Measurements from ENCODE around the gene APBA1. TPM values are rescaled to one million over a fixed set of nuclear protein-coding genes. Genes with fewer than 3 reads are reported as not detected.

The APBA1 gene
- total RNA-seq, 1 experiment from 2014 or later = not detected

DNA sequence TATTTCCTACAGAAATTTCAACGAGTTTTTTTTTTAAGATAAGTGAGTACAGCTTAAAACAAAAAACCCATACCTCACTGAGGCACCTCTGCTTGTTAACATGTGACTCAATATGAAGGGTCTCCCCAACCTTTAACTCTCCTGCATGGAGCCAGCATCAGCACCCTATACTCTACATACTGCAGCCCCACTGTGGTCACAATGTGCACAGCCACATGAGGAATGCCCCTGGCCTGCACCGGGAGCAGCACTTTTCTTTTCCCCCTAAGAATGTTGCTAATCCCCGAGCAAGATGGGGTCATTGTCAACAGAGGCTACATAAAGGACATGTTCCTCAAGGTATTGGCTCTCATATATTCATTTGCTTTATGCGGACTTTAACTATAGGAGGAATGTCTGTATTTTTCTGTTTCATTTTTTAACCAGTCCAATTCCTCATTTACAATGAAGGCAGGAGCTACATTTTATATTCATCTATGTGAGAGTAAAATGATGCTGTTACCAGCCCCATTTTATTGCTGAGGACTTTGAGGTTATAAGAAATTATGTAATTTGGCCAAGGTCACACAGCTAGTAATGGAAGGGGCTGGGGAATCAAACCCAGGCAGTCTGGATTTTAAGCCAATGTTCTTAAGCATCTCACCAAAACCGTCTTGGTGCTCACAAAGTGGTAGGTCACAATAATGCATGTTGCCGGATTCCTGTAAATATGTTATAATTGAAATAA lies 93.0 kb downstream of the APBA1 start:
- Histone ChIP-seq H3K27ac (ENCODE audit: low read length) (no peak overlapping the region), H3K4me1 (ENCODE audit: low read length) (no peaks in the 10 kb centered on the region), H3K9me3 (ENCODE audit: low read length) (no peaks in the 10 kb centered on the region)

DNA sequence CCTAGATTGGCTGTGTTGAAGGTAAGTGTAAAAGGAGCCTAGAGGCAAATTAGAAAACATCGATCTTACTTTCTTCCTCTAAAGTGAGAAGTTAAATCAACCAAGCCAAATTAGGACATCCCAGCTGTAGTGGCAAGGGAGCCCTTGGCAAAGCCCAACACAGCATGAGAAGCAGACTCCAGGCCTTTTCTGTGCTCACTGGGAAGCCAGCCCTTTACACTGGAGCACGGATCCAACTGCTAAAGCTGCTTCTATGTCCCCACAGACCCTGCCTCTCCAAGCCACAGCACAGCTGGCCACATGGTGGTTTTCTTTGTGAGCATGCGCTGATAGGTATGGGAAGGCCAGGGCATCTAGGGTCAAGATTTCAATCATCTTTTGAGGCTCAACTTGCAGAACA lies 94.1 kb downstream of the APBA1 start:
- no peak for DNase-seq
- Histone ChIP-seq H4K20me1 (ENCODE audit: insufficient read depth, low read depth, low read length) (no peaks in the 10 kb centered on the region), H2AFZ (ENCODE audit: low read length) (no peak overlapping the region), H3K79me2 (ENCODE audit: low read length) (no peaks in the 10 kb centered on the region), H3K27me3 (ENCODE audit: low read length) (no peaks in the 10 kb centered on the region), H3K9ac (ENCODE audit: low read length) (no peak overlapping the region), H3K27ac (ENCODE audit: low read length) (no peak overlapping the region), H3K9me3 (ENCODE audit: low read length) (no peaks in the 10 kb centered on the region), H3K4me1 (ENCODE audit: low read length) (no peaks in the 10 kb centered on the region), H3K9me2 (replicated peaks; ENCODE audit: insufficient read depth, low read length) (no peaks in the 10 kb centered on the region), H3K4me3 (ENCODE audit: low read length) (no peak overlapping the region), H3K4me2 (ENCODE audit: low read depth, low read length, poor library complexity, severe bottlenecking) (no peak overlapping the region), H3K36me3 (ENCODE audit: insufficient read depth, low read length) (no peaks in the 10 kb centered on the region)

More for the DNA sequence above, 93.0 kb downstream of the APBA1 start:
- H3K36me3 ChIP-seq (ENCODE audit: insufficient read depth, low read length) = no peaks in the 10 kb centered on the region
- no peak for DNase-seq
- H3K9ac ChIP-seq (ENCODE audit: low read length) = no peak overlapping the region
- no peaks in the 10 kb centered on the region for H4K20me1 ChIP-seq (ENCODE audit: insufficient read depth, low read depth, low read length)
- no peaks in the 10 kb centered on the region for H3K9me2 ChIP-seq (replicated peaks; ENCODE audit: insufficient read depth, low read length)
- H3K79me2 ChIP-seq (ENCODE audit: low read length) = no peaks in the 10 kb centered on the region
- no peak overlapping the region for H2AFZ ChIP-seq (ENCODE audit: low read length)
- H3K4me2 ChIP-seq (ENCODE audit: low read depth, low read length, poor library complexity, severe bottlenecking) = no peak overlapping the region
- no peaks in the 10 kb centered on the region for H3K27me3 ChIP-seq (ENCODE audit: low read length)
- no peak overlapping the region for H3K4me3 ChIP-seq (ENCODE audit: low read length)

DNA sequence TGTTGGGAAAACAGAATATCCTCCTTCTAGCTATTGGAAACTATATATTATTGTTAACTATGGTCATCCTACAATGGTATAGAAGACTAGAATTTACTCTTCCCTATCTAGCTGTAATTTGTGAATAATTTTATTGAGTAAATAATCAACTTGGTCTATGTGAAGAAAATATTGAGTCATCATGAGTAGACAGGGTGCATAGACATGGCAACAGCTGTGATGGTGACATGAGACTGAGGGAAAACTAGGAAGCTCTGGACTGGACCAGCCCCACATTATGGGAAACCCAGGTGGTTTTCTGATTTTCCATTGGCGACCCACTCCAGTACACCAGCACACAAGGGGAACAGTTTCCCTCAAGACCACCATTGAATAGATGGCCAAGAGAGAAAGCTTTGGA lies 95.0 kb downstream of the APBA1 start:
- no peak overlapping the region for H3K4me2 ChIP-seq (ENCODE audit: low read depth, low read length, poor library complexity, severe bottlenecking)
- no peak overlapping the region for H3K4me3 ChIP-seq (ENCODE audit: low read length)
- H3K4me1 ChIP-seq (ENCODE audit: low read length) = no peaks in the 10 kb centered on the region
- H3K27ac ChIP-seq (ENCODE audit: low read length) = no peak overlapping the region
- H3K36me3 ChIP-seq (ENCODE audit: insufficient read depth, low read length) = no peaks in the 10 kb centered on the region
- H2AFZ ChIP-seq (ENCODE audit: low read length) = no peak overlapping the region
- no peak overlapping the region for H3K9ac ChIP-seq (ENCODE audit: low read length)
- no peak for DNase-seq
- H3K27me3 ChIP-seq (ENCODE audit: low read length) = no peaks in the 10 kb centered on the region
- H3K9me3 ChIP-seq (ENCODE audit: low read length) = no peaks in the 10 kb centered on the region
- H3K9me2 ChIP-seq (replicated peaks; ENCODE audit: insufficient read depth, low read length) = no peaks in the 10 kb centered on the region
- H4K20me1 ChIP-seq (ENCODE audit: insufficient read depth, low read depth, low read length) = no peaks in the 10 kb centered on the region
- H3K79me2 ChIP-seq (ENCODE audit: low read length) = no peaks in the 10 kb centered on the region

DNA sequence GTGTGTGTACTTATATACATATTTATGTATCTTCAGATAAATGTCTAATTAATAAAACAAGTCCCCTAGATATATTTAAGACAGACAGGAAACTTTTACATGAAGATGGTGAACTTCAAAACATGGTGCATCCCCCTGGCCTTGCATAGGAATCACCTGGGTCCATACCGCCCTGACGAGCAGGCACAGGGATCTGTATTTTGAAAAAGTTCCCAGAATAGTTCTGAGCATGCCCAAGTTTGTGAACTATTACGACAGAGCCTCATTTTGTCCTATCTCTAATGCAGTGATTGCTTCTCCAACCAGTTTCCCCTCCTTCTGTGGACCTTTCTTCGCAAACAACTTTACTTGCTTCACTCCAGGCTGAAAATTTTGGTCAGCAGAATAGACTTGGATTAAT lies 98.1 kb downstream of the APBA1 start:
- Histone ChIP-seq H3K36me3 (ENCODE audit: insufficient read depth, low read length) (no peaks in the 10 kb centered on the region), H3K27ac (ENCODE audit: low read length) (no peak overlapping the region), H3K4me1 (ENCODE audit: low read length) (no peaks in the 10 kb centered on the region), H3K27me3 (ENCODE audit: low read length) (no peaks in the 10 kb centered on the region), H3K9me2 (replicated peaks; ENCODE audit: insufficient read depth, low read length) (no peaks in the 10 kb centered on the region), H2AFZ (ENCODE audit: low read length) (no peak overlapping the region), H4K20me1 (ENCODE audit: insufficient read depth, low read depth, low read length) (no peaks in the 10 kb centered on the region), H3K4me2 (ENCODE audit: low read depth, low read length, poor library complexity, severe bottlenecking) (no peak overlapping the region), H3K4me3 (ENCODE audit: low read length) (no peak overlapping the region), H3K9ac (ENCODE audit: low read length) (no peak overlapping the region), H3K9me3 (ENCODE audit: low read length) (no peaks in the 10 kb centered on the region), H3K79me2 (ENCODE audit: low read length) (no peaks in the 10 kb centered on the region)
- no peak for DNase-seq

DNA sequence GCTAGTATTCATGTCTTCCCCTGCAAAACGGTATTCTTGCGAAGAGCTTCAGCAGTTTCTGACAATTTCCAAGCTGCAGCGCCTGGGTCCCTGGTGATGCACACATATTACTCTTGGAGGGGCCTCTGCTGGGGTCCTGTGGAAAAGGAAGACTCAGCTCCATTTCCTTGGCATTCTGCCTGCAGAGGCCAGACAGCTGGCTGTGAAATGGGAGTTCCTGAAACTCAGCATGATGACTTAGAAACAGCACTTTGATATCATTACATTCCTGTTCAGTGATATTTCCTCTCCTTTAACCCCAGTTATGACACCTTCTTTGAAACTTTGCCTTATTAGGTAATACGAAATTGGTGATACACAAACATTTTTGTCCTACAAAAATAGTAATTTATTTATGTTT lies 98.5 kb downstream of the APBA1 start:
- Histone ChIP-seq H3K4me2 (ENCODE audit: low read depth, low read length, poor library complexity, severe bottlenecking) (no peak overlapping the region), H3K36me3 (ENCODE audit: insufficient read depth, low read length) (no peaks in the 10 kb centered on the region), H3K9me2 (replicated peaks; ENCODE audit: insufficient read depth, low read length) (no peaks in the 10 kb centered on the region), H3K79me2 (ENCODE audit: low read length) (no peaks in the 10 kb centered on the region), H3K9ac (ENCODE audit: low read length) (no peak overlapping the region), H3K27ac (ENCODE audit: low read length) (no peak overlapping the region), H2AFZ (ENCODE audit: low read length) (no peak overlapping the region), H3K4me3 (ENCODE audit: low read length) (no peak overlapping the region), H3K4me1 (ENCODE audit: low read length) (no peaks in the 10 kb centered on the region), H3K9me3 (ENCODE audit: low read length) (no peaks in the 10 kb centered on the region), H4K20me1 (ENCODE audit: insufficient read depth, low read depth, low read length) (no peaks in the 10 kb centered on the region), H3K27me3 (ENCODE audit: low read length) (no peaks in the 10 kb centered on the region)
- no peak for DNase-seq

DNA sequence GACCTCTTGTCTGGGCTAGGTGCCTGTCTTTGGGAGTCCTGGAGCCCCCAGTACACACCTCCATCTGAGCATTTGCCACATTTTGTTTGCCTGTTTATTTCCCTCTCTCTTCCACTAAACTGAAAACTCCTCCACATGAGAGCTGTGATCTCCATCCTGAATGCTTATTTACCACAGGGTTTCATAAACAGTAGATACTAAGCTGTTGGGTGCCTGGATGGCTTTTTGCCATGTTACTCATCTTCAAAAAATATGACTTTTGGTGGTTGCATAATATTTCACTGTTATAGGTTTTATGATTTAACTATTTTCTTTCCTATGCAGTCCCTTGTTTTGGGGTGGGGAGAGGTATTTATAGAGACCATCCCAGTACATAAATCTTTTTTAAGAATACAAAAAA lies 99.6 kb downstream of the APBA1 start:
- Histone ChIP-seq H4K20me1 (ENCODE audit: insufficient read depth, low read depth, low read length) (no peaks in the 10 kb centered on the region), H3K4me3 (ENCODE audit: low read length) (no peak overlapping the region), H3K4me1 (ENCODE audit: low read length) (no peaks in the 10 kb centered on the region), H3K9me3 (ENCODE audit: low read length) (no peaks in the 10 kb centered on the region), H3K4me2 (ENCODE audit: low read depth, low read length, poor library complexity, severe bottlenecking) (no peak overlapping the region), H3K27ac (ENCODE audit: low read length) (no peak overlapping the region), H2AFZ (ENCODE audit: low read length) (no peak overlapping the region), H3K79me2 (ENCODE audit: low read length) (no peaks in the 10 kb centered on the region), H3K36me3 (ENCODE audit: insufficient read depth, low read length) (no peaks in the 10 kb centered on the region), H3K9me2 (replicated peaks; ENCODE audit: insufficient read depth, low read length) (no peaks in the 10 kb centered on the region), H3K9ac (ENCODE audit: low read length) (no peak overlapping the region), H3K27me3 (ENCODE audit: low read length) (no peaks in the 10 kb centered on the region)
- DNase-seq = no peak

DNA sequence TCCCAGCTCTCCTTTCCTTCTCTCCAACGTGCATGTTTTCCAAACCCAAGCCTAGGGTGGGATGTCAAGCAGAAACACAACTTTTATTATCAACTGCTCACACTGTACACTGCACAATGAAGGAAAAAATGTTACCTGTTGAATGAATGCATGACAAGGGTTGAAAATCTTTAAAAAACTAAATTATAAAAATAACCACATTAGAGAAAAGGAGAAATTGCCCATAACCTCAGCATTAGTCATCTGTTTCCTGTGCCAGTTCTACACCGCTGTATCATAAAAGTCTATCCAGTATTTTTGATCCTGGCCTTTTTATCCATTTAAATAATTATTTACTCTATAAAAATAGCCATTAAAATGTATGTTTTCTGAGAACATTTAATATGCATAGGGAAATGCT lies 101.1 kb downstream of the APBA1 start:
- no peak overlapping the region for H3K9ac ChIP-seq (ENCODE audit: low read length)
- no peak overlapping the region for H3K4me2 ChIP-seq (ENCODE audit: low read depth, low read length, poor library complexity, severe bottlenecking)
- no peak overlapping the region for H3K27ac ChIP-seq (ENCODE audit: low read length)
- no peaks in the 10 kb centered on the region for H3K79me2 ChIP-seq (ENCODE audit: low read length)
- H3K9me2 ChIP-seq (replicated peaks; ENCODE audit: insufficient read depth, low read length) = no peaks in the 10 kb centered on the region
- H3K9me3 ChIP-seq (ENCODE audit: low read length) = no peaks in the 10 kb centered on the region
- H4K20me1 ChIP-seq (ENCODE audit: insufficient read depth, low read depth, low read length) = no peaks in the 10 kb centered on the region
- no peak for DNase-seq
- H3K36me3 ChIP-seq (ENCODE audit: insufficient read depth, low read length) = no peaks in the 10 kb centered on the region
- H2AFZ ChIP-seq (ENCODE audit: low read length) = no peak overlapping the region
- H3K4me1 ChIP-seq (ENCODE audit: low read length) = no peaks in the 10 kb centered on the region
- no peak overlapping the region for H3K4me3 ChIP-seq (ENCODE audit: low read length)
- no peaks in the 10 kb centered on the region for H3K27me3 ChIP-seq (ENCODE audit: low read length)

DNA sequence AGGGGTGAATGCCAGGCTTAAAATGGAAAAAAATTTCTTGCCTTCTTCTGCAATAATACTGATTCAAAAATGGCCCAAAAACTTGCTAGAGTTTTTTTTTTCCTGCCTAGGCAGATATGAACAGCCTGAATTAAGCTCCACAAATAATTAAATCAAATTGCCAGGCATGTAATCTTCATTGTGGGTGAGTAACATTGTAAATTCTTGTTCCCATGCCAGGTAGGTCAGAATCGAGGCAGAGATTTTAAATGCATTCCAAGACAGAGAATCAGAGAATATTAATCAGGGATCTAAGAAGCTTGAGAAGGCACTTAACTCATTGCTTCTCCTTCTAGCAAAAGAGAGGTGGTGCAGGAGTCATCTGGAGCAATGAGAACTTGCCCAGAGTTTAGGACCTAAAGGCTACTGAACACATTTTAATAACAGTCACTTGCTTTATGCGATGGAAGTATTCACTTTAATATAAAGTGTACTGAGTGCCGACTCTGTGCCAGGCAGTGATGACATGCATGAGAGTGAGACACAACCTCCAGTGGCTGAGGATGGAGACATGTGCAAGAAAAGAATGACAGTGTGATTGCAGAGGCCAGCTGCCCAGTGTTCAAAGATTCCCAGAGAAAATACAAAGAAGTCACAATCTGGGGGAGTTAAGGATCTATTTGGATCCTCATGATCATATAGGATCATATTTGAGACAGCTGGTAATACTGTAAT lies 102.3 kb downstream of the APBA1 start:
- no peaks in the 10 kb centered on the region for H3K4me1 ChIP-seq (ENCODE audit: low read length)
- no peaks in the 10 kb centered on the region for H3K27me3 ChIP-seq (ENCODE audit: low read length)
- H2AFZ ChIP-seq (ENCODE audit: low read length) = no peak overlapping the region
- no peak for DNase-seq
- no peaks in the 10 kb centered on the region for H3K9me2 ChIP-seq (replicated peaks; ENCODE audit: insufficient read depth, low read length)
- H3K4me2 ChIP-seq (ENCODE audit: low read depth, low read length, poor library complexity, severe bottlenecking) = no peak overlapping the region
- H3K9ac ChIP-seq (ENCODE audit: low read length) = no peak overlapping the region
- H3K4me3 ChIP-seq (ENCODE audit: low read length) = no peak overlapping the region
- H3K27ac ChIP-seq (ENCODE audit: low read length) = no peak overlapping the region
- no peaks in the 10 kb centered on the region for H3K79me2 ChIP-seq (ENCODE audit: low read length)
- H4K20me1 ChIP-seq (ENCODE audit: insufficient read depth, low read depth, low read length) = no peaks in the 10 kb centered on the region
- no peaks in the 10 kb centered on the region for H3K9me3 ChIP-seq (ENCODE audit: low read length)
- H3K36me3 ChIP-seq (ENCODE audit: insufficient read depth, low read length) = no peaks in the 10 kb centered on the region

All from Karpas-422 (cell line).